Small intestine (tissue), 16 donors: ENCODE data around the gene KHK. TPM values are rescaled to one million over a fixed set of nuclear protein-coding genes. Genes with fewer than 3 reads are reported as not detected.
A peak's percentile ranks its signal among the peaks of the same experiment; 100 is the strongest.

Source experiments
- DNase-seq, 2 donors: peaks; one replicate each; pipeline versions ENCODE4 v3.0.0 to v3.0.0-alpha.2; 2013
- FAIRE-seq: peaks from 2 replicates; lab custom pipeline; 2012; peaks lifted over from hg19 to GRCh38; lab: Jason Lieb, UNC
- H3K27ac ChIP-seq, 3 donors: one replicate each; pipeline ENCODE4 v1.5.1; 2013; ENCODE audit warnings: low read length in 2 of 3, mild to moderate bottlenecking in 2 of 3, control low read depth in 1 of 3, inconsistent platforms in 1 of 3, low read depth in 1 of 3, moderate library complexity in 1 of 3
- H3K27me3 ChIP-seq, 3 donors: one replicate each; pipeline ENCODE4 v1.6.1; 2013; ENCODE audit warnings: low read length in 3 of 3, inconsistent platforms in 1 of 3; ENCODE audit not compliant: control insufficient read depth in 3 of 3, insufficient read depth in 3 of 3
- H3K36me3 ChIP-seq, 3 donors: one replicate each; pipeline ENCODE4 v1.6.1; 2013; ENCODE audit warnings: low read length in 3 of 3, inconsistent platforms in 1 of 3, low read depth in 1 of 3, mild to moderate bottlenecking in 1 of 3, moderate library complexity in 1 of 3; ENCODE audit not compliant: control insufficient read depth in 3 of 3, insufficient read depth in 2 of 3
- H3K4me1 ChIP-seq, 3 donors: one replicate each; pipeline ENCODE4 v1.6.1; 2013; ENCODE audit warnings: low read length in 2 of 3, inconsistent platforms in 1 of 3, low read depth in 1 of 3, mild to moderate bottlenecking in 1 of 3, moderate library complexity in 1 of 3; ENCODE audit not compliant: control insufficient read depth in 3 of 3, insufficient read depth in 2 of 3
- H3K4me3 ChIP-seq, 3 donors: one replicate each; pipeline ENCODE4 v1.5.1; 2013; ENCODE audit warnings: low read length in 3 of 3, control low read depth in 1 of 3, inconsistent platforms in 1 of 3, low read depth in 1 of 3, mild to moderate bottlenecking in 1 of 3, moderate library complexity in 1 of 3
- H3K9me3 ChIP-seq, 2 donors: one replicate each; pipeline ENCODE4 v1.6.1; 2013; ENCODE audit warnings: low read depth in 1 of 2, low read length in 1 of 2; ENCODE audit not compliant: control insufficient read depth in 2 of 2, insufficient read depth in 1 of 2
- WGBS, 3 donors: extraction: QIAGEN DNeasy Blood & Tissue Kit; methylation state at CpG; one replicate each; pipeline ENCODE4 v1.1.7; 2013; 5-methylcytosine and 5-hydroxymethylcytosine counted together
- long read RNA-seq, 10 donors: transcript quantifications; one replicate each; lab custom pipeline, GENCODE V29; 2026
- polyA plus RNA-seq, 4 donors: library from polyadenylated mRNA; stranded (reverse) in 3 of 4; unstranded in 1 of 4; fragments of 200-250 nt in 3 of 4; fragments of 120-200 nt in 1 of 4; gene quantifications; one replicate each; pipeline versions ENCODE4 v1.2.1 to v1.2.3, GENCODE V29; 2013
- donor health status: healthy with polysubstance abuse.
- donor health status: control.
- donor health status: control.
- donor health status: Bipolar disorder and iron deficiency.
- donor health status: healthy.

KHK gene
- polyA plus RNA-seq, result 100 to 1,000 TPM; 225 to 643 (median 399) TPM
- long read RNA-seq, donor 1, result 0 reads
- long read RNA-seq, donor 2, transcript KHK-202 (8 exons, 2,411 nt), result minor isoform, 8 of 29 reads
- long read RNA-seq, donor 2, transcript KHK-201 (8 exons, 2,397 nt), result major isoform, 20 of 29 reads
- long read RNA-seq, donor 2, partial matches to known transcripts, result 0 of 29 reads
- long read RNA-seq, donor 2, other reads (novel, unspliced or antisense), result 0 of 29 reads
- long read RNA-seq, donor 3, transcript KHK-201 (8 exons, 2,397 nt), result major isoform, 25 of 61 reads
- long read RNA-seq, donor 3, transcript KHK-202 (8 exons, 2,411 nt), result minor isoform, 16 of 61 reads
- long read RNA-seq, donor 3, partial matches to known transcripts, result 16 of 61 reads
- long read RNA-seq, donor 3, other reads (novel, unspliced or antisense), result 0 of 61 reads
- long read RNA-seq, donor 4, result 0 reads
- long read RNA-seq, donor 5, partial matches to known transcripts, result 10 of 14 reads
- long read RNA-seq, donor 5, other reads (novel, unspliced or antisense), result 0 of 14 reads
- long read RNA-seq, donor 6, transcript KHK-202 (8 exons, 2,411 nt), result minor isoform, 15 of 72 reads
- long read RNA-seq, donor 6, transcript KHK-201 (8 exons, 2,397 nt), result major isoform, 23 of 72 reads
- long read RNA-seq, donor 6, partial matches to known transcripts, result 22 of 72 reads
- long read RNA-seq, donor 6, other reads (novel, unspliced or antisense), result 11 of 72 reads
- long read RNA-seq, donor 7, result 0 reads
- long read RNA-seq, donor 8, result 0 reads
- long read RNA-seq, donor 9, transcript KHK-202 (8 exons, 2,411 nt), result minor isoform, 5 of 21 reads
- long read RNA-seq, donor 9, transcript KHK-201 (8 exons, 2,397 nt), result major isoform, 9 of 21 reads
- long read RNA-seq, donor 9, partial matches to known transcripts, result 7 of 21 reads
- long read RNA-seq, donor 9, other reads (novel, unspliced or antisense), result 0 of 21 reads
- long read RNA-seq, donor 10, transcript KHK-201 (8 exons, 2,397 nt), result major isoform, 12 of 28 reads
- long read RNA-seq, donor 10, transcript KHK-202 (8 exons, 2,411 nt), result minor isoform, 5 of 28 reads
- long read RNA-seq, donor 10, partial matches to known transcripts, result 0 of 28 reads
- long read RNA-seq, donor 10, other reads (novel, unspliced or antisense), result 7 of 28 reads

- FAIRE-seq, result no peak
These were observed at the start of gene KHK for GRCh38 chr2:27086724-27087593. TSS of gene KHK (plus strand) at chr2:27086772. CDS start at chr2:27087260, 488 bp downstream.

GRCh38 chr2:27038012-27038411 lies 48.6 kb upstream of the KHK start:
- H3K27me3 ChIP-seq, result no peaks in the 10 kb centered on the region
- no peak for FAIRE-seq
- H3K4me3 ChIP-seq, result no peak overlapping the region
- no peak overlapping the region for H3K27ac ChIP-seq
- no peak for DNase-seq
- H3K4me1 ChIP-seq, result peaks cover 5 to 26% (median 8%) of the 10 kb centered on the region in 3 donors
- 92 to 96% (median 94%) methylated on average over 6 of the region's 6 CpGs for WGBS, 3 donors
- no peaks in the 10 kb centered on the region for H3K9me3 ChIP-seq
- H3K36me3 ChIP-seq, result peaks cover 21 to 78% (median 35%) of the 10 kb centered on the region in 3 donors

More at GRCh38 chr2:27086724-27087593, at the start of gene KHK:
- Histone ChIP-seq H3K4me1 (peaks cover 3 to 31% (median 5%) of the 10 kb centered on the region in 3 donors), H3K27me3 (no peaks in the 10 kb centered on the region), H3K9me3 (no peaks in the 10 kb centered on the region), H3K36me3 (peaks cover 0 to 40% (median 0%) of the 10 kb centered on the region in 3 donors), H3K4me3 (peak within 1 kb of the TSS; percentile 52 to 76 (median 71)), H3K27ac (peak within 1 kb of the TSS; percentile 81 to 91 (median 85))
- 4 to 10% (median 9%) methylated on average over 47 to 54 of the region's 54 CpGs for WGBS, 3 donors
- DNase-seq, result peak; percentile 87 to 89

GRCh38 chr2:27038631-27039339 lies 47.8 kb upstream of the KHK start:
- DNase-seq (no peak), FAIRE-seq (no peak)
- Histone ChIP-seq H3K27ac (no peak overlapping the region), H3K4me3 (no peak overlapping the region), H3K9me3 (no peaks in the 10 kb centered on the region), H3K27me3 (no peaks in the 10 kb centered on the region), H3K36me3 (peaks cover 21 to 80% (median 35%) of the 10 kb centered on the region in 3 donors), H3K4me1 (peaks cover 5 to 33% (median 5%) of the 10 kb centered on the region in 3 donors)
- WGBS, 3 donors, result 85 to 87% (median 87%) methylated on average over 17 of the region's 17 CpGs

- Histone ChIP-seq H3K9me3 (no peaks in the 10 kb centered on the region), H3K27me3 (no peaks in the 10 kb centered on the region), H3K4me3 (no peak overlapping the region), H3K27ac (no peak overlapping the region), H3K36me3 (peaks cover 21 to 80% (median 35%) of the 10 kb centered on the region in 3 donors), H3K4me1 (peaks cover 0 to 30% (median 0%) of the 10 kb centered on the region in 3 donors)
- FAIRE-seq (no peak), DNase-seq (no peak)
- 87 to 93% (median 89%) methylated on average over 6 of the region's 6 CpGs for WGBS, 3 donors
These were observed 47.1 kb upstream of the KHK start for GRCh38 chr2:27039426-27039825.

- H3K4me1 ChIP-seq, result peaks cover 0 to 30% (median 0%) of the 10 kb centered on the region in 3 donors
- H3K27me3 ChIP-seq, result no peaks in the 10 kb centered on the region
- H3K4me3 ChIP-seq, result no peak overlapping the region
- H3K27ac ChIP-seq, result no peak overlapping the region
- peaks cover 21 to 78% (median 35%) of the 10 kb centered on the region in 3 donors for H3K36me3 ChIP-seq
- FAIRE-seq (no peak), DNase-seq (no peak)
- no peaks in the 10 kb centered on the region for H3K9me3 ChIP-seq
- 93 to 99% (median 95%) methylated on average over 7 of the region's 7 CpGs for WGBS, 3 donors
These were observed 46.7 kb upstream of the KHK start for GRCh38 chr2:27039871-27040270.

GRCh38 chr2:27040282-27040681 lies 46.3 kb upstream of the KHK start:
- Histone ChIP-seq H3K9me3 (no peaks in the 10 kb centered on the region), H3K4me3 (no peak overlapping the region), H3K27ac (no peak overlapping the region), H3K36me3 (peaks cover 20 to 73% (median 34%) of the 10 kb centered on the region in 3 donors), H3K27me3 (no peaks in the 10 kb centered on the region), H3K4me1 (peaks cover 0 to 30% (median 0%) of the 10 kb centered on the region in 3 donors)
- no peak for FAIRE-seq
- peak in 1 of 2 donors; percentile 49 for DNase-seq
- WGBS, 3 donors, result 62 to 79% (median 66%) methylated on average over 8 of the region's 8 CpGs

GRCh38 chr2:27041752-27042151 lies 44.8 kb upstream of the KHK start:
- DNase-seq (no peak), FAIRE-seq (no peak)
- H3K27ac ChIP-seq, result no peak overlapping the region
- no peak overlapping the region for H3K4me3 ChIP-seq
- 64 to 81% (median 77%) methylated on average over 5 of the region's 5 CpGs for WGBS, 3 donors
- H3K4me1 ChIP-seq, result peaks cover 0 to 30% (median 0%) of the 10 kb centered on the region in 3 donors
- H3K36me3 ChIP-seq, result peaks cover 20 to 59% (median 24%) of the 10 kb centered on the region in 3 donors
- no peaks in the 10 kb centered on the region for H3K27me3 ChIP-seq
- H3K9me3 ChIP-seq, result no peaks in the 10 kb centered on the region
